Measurements from ENCODE around the gene COX6A2.

GRCh38 chr16:31410082-31410481, 18.1 kb downstream of the COX6A2 start:
- TF ChIP-seq CTCF (IDR thresholded peaks at IDR 0.05; ENCODE audit: insufficient read depth, low read length, poor library complexity, severe bottlenecking): no peak
- no peak for TF ChIP-seq EZH2phosphoT487 (conservative IDR thresholded peaks at IDR 0.05; ENCODE audit: low read length)
